GM19328 (cell line): ENCODE data around the gene LDLRAD4.

Experiments used
- ATAC-seq: cut with Tn5 transposase; IDR thresholded peaks from one replicate; pipeline ENCODE4 v1.9.1; 2021; ENCODE audit warnings: mild to moderate bottlenecking, moderate library complexity; ENCODE audit not compliant: unreplicated experiment

The LDLRAD4 gene

DNA sequence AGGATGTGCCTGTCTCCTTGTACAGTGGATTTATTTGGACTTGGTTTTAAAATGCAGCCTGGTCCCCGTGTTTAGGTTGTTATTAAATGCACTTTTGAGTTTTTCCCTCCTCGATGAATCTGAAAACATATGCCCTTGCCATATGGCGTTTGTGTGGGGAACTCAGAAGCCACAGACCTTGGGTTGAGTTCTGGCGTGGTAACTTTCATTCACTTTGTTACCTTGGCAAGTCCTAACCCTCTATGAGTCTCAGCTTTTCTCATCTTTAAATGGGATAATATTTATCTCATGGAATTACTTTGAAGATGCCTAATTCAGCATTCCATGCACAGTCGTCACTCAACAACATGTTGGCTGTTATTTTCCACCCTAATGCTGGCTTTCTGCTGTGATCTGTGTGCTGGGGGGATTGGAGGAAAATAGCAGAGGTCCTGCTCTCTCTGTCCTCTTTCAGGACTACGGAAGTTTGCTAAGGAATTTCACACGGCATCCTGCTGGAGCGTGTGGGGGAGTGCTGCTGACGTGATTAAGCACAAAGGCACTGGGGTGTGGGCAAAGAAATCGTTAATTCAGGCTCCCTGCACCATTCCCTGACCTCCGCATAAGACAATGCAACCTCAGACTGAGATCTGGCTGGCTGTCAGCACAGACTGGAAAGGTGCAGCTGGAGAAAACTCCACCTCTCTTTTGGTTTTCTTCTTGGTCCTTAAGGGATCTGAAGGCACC is 61.7 kb downstream of the LDLRAD4 start:
- no peak for ATAC-seq

DNA sequence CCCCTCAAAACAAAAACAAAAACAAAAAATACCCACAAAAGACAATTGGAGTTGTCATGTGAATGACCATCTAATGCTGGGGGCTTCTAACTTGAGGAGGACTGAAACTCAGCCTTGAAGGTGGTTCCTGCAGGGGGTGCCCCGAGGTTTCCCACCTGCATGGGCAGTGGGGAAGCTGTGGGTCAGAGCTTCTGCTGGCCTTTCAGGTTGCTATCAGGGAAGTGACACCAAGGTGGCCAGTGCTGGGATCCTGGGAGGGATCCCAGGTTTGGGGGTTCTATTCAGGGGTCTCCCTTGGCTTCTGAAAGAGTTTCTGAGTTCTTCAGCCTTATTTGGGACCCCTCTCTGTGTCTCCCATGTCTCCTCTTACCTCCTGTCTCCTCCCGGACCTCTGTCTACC is 62.8 kb downstream of the LDLRAD4 start:
- ATAC-seq = no peak

DNA sequence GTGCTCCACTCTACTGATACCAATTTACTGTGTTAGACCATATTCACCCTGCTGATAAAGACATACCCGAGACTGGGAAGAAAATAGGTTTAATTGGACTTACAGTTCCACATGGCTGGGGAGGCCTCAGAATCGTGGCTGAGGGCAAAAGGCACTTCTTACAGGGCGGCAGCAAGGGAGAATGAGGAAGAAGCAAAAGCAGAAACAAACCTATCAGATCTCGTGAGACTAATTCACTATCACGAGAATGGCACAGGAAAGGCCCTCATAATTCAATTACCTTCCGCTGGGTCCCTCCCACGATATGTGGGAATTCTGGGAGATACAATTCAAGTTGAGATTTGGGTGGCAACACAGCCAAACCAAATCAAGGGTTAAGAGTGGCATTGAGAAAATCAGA is 65.2 kb downstream of the LDLRAD4 start:
- ATAC-seq = no peak

DNA sequence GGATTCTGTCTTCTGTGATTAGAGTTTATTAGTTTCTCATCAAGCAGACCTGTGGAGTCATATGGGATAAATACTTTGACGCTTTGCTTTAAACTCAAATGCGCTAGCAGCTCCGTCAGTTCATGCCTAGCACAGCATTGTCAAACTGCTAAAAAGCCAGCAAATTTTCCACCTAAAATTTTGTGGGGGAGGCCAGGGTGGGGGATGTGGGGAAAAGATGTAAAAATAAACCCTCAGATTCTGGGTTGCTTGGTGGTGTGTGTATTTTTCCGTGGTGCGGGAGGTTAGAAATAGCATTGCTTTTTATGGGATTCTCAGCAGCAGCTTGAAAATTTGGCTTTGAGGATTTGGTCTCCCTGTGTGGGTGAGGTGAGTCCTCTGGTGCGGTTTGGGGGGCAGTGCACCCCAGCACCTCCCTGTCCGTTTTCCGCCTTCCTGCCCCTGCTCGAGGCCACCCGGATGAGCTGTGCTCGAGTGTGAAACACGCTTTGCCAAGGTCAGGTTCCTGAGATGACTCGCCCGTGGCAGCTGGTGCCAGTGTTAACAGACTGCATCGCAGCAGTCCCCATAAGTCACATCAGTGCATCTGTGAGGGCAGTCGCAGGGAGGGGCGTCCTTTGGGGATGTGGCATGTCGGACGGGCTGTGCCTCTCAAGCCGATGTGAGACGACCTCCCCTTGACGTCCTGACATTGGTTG is 65.9 kb downstream of the LDLRAD4 start:
- no peak for ATAC-seq

DNA sequence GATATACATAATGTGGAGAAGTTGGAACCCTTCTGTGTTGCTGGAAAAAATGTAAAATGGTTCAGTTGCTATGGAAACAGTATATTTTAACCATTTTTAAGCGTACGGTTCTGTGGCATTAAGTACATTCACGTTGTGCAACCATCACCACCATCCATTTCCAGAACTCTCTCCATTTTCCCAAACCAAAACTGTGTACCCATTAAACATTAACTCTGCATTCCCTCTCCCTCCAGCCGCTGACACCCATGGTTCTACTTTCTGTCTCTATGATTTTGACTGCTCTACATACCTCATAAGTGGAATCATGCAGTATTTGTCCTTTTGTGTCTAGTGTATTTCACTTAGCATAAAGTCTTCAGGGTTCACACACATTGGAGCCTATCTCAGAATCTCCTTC is 67.3 kb downstream of the LDLRAD4 start:
- ATAC-seq = no peak

DNA sequence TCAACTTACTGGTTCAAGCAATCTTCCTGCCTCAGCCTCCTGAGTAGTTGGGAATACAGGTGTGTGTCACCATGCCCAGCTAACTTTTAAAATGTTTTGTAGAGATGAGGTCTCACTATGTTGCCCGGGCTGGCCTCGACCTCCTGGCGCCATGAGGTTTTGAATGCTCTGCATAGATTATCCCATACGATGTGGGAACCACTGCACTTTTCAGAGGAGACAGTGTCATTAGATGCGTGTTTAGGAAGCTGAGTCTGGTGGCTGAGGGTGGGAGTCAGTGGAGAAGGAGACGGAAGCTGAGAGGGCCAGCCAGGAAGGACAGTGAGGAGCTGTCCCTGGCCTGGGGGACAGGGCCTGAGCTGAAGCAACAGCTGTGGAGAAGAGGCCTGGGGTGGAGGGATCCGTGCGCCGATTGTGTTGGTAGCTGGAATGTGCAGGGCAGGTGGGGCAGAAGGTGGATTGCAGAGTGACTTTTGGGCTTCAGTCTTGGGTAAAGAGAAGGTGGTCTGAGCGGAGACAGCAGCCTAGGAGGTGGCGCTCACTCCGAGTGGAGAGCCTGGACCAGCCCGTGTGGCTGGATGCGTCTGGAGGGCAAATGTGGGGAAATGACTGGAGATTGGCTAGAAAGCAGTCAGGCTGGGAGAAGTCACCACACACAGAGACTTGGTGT is 68.0 kb downstream of the LDLRAD4 start:
- ATAC-seq = no peak

DNA sequence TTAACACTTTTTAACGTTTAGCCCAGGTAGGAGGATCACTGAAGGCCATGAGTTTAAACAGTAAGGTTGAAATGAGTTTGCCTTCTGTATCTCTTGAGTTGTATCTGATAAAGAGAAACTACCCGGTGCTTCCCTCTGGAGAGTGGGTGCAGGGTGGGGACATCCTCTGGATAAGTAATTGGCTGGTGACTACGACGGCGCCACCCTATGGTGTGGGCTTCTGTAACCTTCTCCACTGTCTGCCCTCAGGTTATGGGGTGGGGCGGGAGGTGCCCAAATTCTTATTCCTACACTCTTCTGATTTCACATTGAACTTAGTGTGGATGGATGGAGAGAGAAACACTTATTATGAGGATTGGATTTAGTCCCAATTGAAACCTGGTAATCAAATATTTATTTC is 68.8 kb downstream of the LDLRAD4 start:
- ATAC-seq = no peak

DNA sequence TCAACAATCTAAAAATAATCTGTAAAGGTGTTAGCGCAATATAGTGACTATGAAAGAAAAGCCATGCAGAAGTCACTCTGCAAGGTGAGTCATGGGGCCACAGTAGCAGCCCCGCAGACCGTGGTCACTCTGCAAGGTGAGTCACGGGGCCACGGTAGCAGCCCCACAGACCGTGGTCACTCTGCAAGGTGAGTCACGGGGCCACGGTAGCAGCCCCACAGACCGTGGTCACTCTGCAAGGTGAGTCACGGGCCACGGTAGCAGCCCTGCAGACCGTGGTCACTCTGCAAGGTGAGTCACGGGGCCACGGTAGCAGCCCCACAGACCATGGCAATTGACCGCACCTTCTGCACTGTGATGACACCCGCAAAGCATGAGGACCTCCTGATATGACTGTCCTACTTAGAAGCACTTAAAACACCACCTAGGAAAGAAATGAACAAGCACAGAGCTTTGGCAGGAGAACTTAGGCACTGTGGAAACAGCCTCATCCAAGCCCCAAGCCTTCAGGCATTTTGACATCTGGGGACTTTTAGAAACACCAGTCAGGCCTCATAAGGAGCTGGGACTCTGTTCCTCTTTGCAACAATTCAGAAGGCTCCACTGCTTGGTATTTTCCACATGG is 70.1 kb downstream of the LDLRAD4 start:
- no peak for ATAC-seq

DNA sequence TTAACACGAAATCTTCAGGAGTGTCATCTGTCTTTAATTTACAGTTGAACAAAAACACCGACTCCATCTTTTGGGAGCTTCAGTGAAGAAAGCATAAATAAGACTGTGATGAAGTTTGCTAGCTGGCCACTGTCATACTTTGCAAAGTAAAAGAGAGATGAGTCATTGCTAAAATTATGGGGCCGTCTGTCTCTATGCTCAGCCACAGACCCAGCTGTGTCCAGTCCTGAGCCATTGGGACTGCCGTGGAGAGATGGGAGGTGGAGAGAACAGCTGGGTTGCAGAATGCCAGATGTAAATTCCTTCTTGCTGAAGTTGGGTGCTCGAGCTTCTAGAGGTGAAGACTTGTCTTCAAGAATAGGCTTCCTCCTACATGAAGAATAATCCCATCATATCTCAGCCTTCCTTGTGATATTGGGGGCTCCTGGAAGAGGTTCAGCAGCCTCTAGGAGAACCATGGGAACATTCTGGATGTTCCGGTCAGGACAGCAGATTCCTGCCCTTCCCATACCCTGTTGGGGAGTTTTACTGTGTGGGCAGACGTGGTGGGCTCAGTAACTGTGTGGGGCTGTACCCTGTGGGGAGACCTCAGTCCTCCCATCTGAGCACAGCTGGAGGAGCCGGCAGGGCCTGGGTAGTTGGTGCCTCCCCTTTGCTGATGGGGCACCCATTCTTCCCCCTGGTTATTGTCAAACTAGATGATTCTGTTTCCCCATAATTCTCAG is 71.1 kb downstream of the LDLRAD4 start:
- ATAC-seq = no peak

DNA sequence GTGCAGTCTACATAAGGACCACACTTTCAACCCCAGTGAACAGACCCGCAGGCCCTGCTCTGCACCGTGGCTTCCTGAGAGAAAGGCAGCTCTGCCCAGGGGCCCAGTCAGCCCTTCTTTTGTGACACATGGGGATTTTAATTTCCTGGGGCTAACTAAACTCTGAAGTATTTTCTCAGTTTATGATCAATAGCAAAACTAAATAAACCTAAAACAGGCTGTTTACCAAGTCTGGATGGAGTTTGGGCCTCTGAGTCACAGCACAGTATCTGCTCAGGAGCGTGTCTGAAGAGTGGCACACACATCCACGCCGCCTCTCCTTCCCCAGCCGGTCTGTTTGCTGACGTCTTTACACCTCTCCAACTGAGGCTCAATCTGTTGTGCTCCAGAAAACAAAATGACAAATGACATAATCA is 72.3 kb downstream of the LDLRAD4 start:
- no peak for ATAC-seq

DNA sequence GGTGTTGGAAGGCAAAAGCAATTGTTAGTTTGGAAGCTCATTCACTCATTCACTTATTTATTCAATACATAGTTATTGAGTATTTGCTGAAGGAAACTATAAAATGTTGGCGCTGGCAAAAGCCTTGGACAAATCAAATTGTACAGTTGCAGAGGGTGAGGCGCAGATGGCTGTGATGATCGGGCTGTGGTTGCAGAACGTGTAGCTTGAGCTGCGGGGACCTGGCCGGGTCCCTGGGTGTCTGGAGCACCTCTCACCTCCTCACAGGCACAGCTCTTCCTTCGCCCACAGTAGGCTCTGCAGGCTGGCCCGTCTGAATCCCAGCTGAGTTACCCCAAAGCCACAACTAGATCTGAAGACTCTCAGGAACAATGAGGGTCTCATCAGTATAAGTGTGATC is 72.7 kb downstream of the LDLRAD4 start:
- no peak for ATAC-seq

DNA sequence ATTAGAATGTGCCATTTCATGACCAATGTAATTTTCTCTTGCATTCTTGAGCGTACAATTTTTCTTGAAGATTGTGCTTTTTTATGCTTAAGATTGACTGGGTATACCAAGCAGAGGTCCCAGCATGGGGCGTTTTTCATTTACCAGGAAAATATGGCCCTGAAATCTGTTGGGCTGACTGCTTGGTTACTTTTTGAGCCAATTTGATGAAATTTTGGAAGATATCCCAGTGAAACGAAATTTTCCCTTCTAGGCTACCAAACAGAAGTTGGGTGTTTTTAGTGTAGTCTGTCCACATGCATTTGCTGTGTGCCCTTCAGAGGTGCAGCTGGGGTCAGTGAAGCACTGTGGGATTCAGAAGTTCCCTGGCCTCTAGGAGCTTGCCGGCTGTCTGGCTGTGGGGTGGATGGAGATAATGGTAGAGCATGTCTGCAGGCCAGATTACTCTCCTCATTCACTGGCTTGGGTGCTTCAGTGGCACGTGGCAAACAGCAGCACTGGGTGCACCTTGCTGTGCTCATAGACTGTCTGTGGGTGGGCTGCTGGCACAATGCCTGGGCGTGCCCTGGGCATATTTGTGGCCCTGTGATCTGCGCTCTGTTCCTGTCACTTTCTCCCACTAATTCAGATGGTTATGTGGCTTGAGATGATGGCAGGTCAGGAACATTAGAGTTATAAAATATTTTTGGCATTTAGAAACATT is 73.3 kb downstream of the LDLRAD4 start:
- ATAC-seq = no peak

DNA sequence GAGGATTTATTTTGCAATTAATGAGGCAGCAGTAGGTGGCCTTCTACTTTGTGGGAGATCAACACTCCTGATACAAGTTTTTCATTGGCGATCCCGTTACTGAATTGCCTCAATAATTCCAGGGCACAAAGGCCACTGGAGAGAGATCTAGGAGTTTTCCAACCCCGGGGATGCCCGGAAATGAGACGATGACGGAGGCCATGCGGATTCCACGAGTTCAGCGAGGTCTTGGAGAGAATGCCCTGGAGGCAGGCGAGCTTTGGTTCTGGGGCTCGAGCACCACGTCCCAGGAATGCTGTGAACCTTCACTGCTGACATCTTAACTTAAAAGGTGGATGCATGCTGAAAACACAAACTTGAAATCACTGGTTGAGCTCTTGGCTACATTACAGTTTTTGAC is 74.2 kb downstream of the LDLRAD4 start:
- ATAC-seq = no peak

DNA sequence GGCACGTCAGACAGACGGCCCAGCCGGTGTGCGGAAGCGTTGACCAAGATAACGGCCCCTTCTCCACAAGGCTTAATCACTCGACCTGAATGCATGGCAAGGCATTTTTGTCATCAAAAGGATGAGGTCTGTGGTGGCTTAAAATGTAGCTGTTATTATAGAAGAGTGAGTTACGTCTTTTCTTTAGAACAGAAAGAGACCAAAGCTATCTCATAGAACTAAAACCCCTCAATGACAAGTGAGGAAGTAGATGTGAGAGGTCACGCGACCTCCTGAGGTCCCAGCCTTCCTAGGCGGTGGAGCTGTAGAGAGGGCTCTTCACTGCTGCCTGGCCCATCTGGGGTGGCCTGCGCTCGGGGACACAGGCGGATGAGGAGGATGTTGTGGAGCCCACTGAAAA is 75.7 kb downstream of the LDLRAD4 start:
- no peak for ATAC-seq

DNA sequence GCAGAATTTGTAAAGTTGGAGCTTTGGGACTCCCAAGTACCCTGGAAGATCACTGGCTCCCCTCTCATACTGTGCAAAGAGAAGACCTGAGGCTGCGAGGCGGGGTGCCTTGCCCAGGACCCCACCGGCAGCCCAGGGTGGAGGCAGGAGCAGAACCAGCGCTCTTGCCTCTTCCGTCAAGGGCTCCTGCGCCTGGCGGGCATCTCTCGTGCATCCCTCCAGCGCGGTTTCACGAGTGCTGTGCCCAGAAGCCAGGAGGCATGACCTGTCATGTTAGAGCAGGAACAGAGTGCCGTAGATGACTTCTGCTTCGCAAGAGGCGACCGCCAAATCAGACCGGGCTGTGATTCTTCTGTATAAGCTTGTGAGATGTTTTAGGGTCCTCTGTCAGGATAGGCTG is 77.3 kb downstream of the LDLRAD4 start:
- ATAC-seq = no peak

DNA sequence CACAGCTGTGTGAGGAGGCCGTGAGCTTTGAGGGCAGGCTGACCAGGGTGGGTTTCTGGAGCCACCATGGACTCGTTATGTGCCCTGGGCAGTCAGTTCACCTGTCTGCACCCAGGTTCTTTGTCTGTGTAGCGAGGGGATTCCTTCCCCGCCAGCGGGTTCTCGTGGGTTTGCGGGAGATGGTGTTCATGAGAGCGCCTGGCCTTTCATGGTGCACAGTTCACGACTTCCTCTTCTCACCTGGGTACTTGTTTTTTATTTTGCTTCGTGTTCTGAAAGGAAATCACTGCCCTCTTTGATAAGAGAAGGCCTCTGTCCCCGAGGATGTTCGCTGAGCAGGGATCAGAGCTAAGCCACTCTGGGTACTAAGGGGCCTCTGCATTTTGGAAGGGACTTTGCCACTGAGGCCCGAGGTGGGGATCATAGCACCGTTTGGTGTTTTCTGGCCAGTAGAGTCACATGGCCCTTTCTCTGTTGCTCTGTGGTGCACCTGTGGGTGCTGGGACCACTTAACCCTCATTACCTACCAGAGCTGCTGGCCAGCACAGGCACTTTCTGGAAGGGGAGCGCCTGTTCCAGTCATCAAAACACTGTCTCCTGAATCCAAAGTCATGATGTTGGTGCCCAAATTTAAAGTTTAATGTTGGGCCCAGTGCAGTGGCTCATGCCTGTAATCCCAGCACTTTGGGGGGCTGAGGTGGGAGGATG is 78.5 kb downstream of the LDLRAD4 start:
- no peak for ATAC-seq

DNA sequence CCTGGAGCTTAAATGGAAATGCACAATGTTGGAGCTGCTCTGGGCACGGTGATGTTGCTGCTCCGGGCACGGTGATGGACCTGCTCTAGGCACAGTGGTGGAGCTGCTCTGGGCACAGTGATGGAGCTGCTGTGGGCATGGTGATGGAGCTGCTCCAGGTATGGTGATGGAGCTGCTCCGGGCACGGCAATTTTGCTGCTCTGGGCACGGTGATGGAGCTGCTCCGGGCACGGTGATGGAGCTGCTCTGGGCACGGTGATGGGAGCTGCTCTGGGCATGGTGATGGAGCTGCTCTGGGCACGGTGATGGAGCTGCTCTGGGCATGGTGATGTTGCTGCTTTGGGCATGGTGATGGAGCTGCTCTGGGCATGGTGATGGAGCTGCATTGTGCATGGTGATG is 79.7 kb downstream of the LDLRAD4 start:
- ATAC-seq = no peak

DNA sequence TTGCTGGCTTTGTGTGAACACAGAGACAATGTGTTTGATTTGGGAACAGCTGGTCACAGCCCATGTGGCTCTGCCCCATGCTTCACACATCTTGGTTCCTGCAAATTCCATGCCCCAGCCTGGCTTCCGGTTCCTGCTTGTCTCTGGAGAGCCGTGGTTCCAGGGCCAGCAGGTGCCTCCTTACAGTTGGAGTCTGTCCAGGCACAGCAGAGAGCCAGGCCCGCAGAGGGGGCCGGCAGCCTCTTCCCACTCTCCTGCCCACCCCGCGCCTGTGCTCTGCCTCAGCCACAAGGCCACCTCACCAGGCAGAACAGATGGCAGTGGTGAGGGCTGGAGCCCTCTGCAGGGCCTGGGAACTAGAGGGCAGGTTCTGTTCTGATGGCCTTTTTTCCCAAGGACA is 81.5 kb downstream of the LDLRAD4 start:
- no peak for ATAC-seq

DNA sequence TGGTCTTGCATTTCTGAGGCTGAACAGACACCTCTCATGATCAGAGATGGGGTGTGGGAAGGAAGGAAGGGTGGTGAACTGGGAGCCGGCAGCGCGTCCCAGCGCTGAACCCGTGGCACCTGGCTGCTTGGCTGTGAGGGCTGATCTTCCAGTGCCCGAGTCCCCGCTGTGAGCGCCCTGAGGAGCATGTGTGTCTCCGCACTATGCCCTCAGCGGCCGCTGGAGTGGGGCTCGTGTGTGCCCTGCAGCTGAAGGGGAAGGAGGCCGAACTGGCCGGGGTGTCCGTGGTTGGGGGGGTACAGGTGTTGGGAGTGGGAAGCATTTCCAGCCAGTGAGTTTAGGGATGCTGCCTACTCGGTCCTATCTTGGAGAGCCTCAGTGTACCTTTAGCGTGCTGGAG is 82.2 kb downstream of the LDLRAD4 start:
- ATAC-seq = no peak

DNA sequence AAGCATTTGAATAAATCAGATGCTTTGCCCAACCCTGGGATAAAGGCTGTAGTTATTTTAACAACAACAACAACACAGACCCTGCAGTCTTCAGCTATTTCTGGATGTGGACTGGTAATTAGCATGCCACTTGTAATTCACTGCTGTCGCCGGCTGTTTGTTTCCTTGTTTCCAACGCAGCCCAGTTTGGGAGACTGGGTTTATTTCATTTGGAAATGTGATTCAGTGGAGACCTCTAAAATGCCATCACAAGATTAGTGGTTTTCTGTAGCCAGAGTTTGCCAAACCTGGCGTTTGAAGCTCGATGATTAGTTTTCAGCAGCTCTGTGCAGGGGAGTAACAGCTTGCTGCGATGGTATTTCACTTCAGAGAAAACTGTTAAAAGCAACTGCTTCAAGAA is 83.5 kb downstream of the LDLRAD4 start:
- no peak for ATAC-seq
